PC-3 (cell line): ENCODE measurements around the gene AGPS. TPM values are rescaled to one million over a fixed set of nuclear protein-coding genes. Genes with fewer than 3 reads are reported as not detected.

Experiments
- ATAC-seq: fragments of 200-7000 bp; cut with Tn5 transposase; 2 replicates; pipeline ENCODE4 v1.9.1; 2020; ENCODE audit warnings: mild to moderate bottlenecking, moderate library complexity
- BruUV-seq: library from RNA; stranded (reverse); fragments of 400-500 nt; replicated peaks from 2 replicates; lab custom pipeline; 2021; lab: Mats Ljungman, UMichigan
- CTCF ChIA-PET: fragments of 300-600 bp; sonication (Branson Sonifier 250); formaldehyde crosslinking; loops from one replicate; lab custom pipeline; 2022; ENCODE audit warnings: antibody characterized with exemption; lab: Charles Lee
- POLR2A ChIA-PET: fragments of 300-600 bp; sonication (Branson Sonifier 250); formaldehyde crosslinking; loops from one replicate; lab custom pipeline; 2022; ENCODE audit warnings: antibody characterized with exemption; ENCODE audit not compliant: unreplicated experiment; lab: Charles Lee
- DNase-seq: peaks from one replicate; pipeline ENCODE4 v3.0.0-alpha.2; 2015
- H2AFZ ChIP-seq: fragments of 300-600 bp; sonication (generic); 2 replicates; pipeline ENCODE4 v1.6.0; 2016; ENCODE audit warnings: antibody characterized with exemption, low read length
- H3F3A ChIP-seq: fragments of 300-600 bp; sonication (generic); one replicate; pipeline ENCODE4 v1.6.0; 2017; ENCODE audit warnings: antibody characterized with exemption, low read length, control low read depth, mild to moderate bottlenecking; ENCODE audit not compliant: unreplicated experiment
- H3K27ac ChIP-seq: fragments of 300-600 bp; sonication (generic); 2 replicates; pipeline ENCODE4 v1.5.1; 2016; ENCODE audit warnings: mild to moderate bottlenecking, low read length
- H3K27me3 ChIP-seq: fragments of 300-600 bp; sonication (generic); 2 replicates; pipeline ENCODE4 v1.6.1; 2016; ENCODE audit warnings: low read length, mixed read lengths
- H3K36me3 ChIP-seq: fragments of 300-600 bp; sonication (generic); 2 replicates; pipeline ENCODE4 v1.6.1; 2016; ENCODE audit warnings: low read depth, mixed run types, low read length, mixed read lengths
- H3K4me1 ChIP-seq: fragments of 300-600 bp; sonication (generic); 2 replicates; pipeline ENCODE4 v1.5.1; 2016; ENCODE audit warnings: low read length; ENCODE audit not compliant: insufficient read depth
- H3K4me2 ChIP-seq: fragments of 300-600 bp; sonication (generic); 2 replicates; pipeline ENCODE4 v1.6.0; 2016; ENCODE audit warnings: low read length
- H3K4me3 ChIP-seq: fragments of 300-600 bp; sonication (generic); 2 replicates; pipeline ENCODE4 v1.5.1; 2016; ENCODE audit warnings: mild to moderate bottlenecking, low read length, mixed read lengths
- H3K79me2 ChIP-seq: fragments of 300-600 bp; sonication (generic); 2 replicates; pipeline ENCODE4 v1.6.1; 2017; ENCODE audit warnings: low read length, mixed read lengths
- H3K9ac ChIP-seq: fragments of 300-600 bp; sonication (generic); 2 replicates; pipeline ENCODE4 v1.6.0; 2016; ENCODE audit warnings: mild to moderate bottlenecking, low read length
- H3K9me2 ChIP-seq: fragments of 300-600 bp; sonication (generic); replicated peaks from 2 replicates; pipeline ENCODE4 v1.6.1; 2016; ENCODE audit warnings: mixed run types, low read length, mixed read lengths
- H3K9me3 ChIP-seq: fragments of 300-600 bp; sonication (generic); 2 replicates; pipeline ENCODE4 v1.6.1; 2016; ENCODE audit warnings: low read length, mixed read lengths
- H4K20me1 ChIP-seq: fragments of 300-600 bp; sonication (generic); 2 replicates; pipeline ENCODE4 v1.6.1; 2016; ENCODE audit warnings: low read length, mixed read lengths
- CTCF ChIP-seq: fragments of 300-600 bp; sonication (generic); conservative IDR thresholded peaks from 2 replicates; pipeline ENCODE4 v1.5.1; 2017; ENCODE audit warnings: antibody characterized with exemption, low read depth, mild to moderate bottlenecking, low read length
- EZH2 ChIP-seq: fragments of 300-600 bp; sonication (generic); IDR thresholded peaks from one replicate; pipeline ENCODE4 v1.6.1; 2017; ENCODE audit warnings: antibody characterized with exemption, mild to moderate bottlenecking, low read length; ENCODE audit not compliant: unreplicated experiment
- EZH2phosphoT487 ChIP-seq: fragments of 300-600 bp; sonication (generic); IDR thresholded peaks from 2 replicates; pipeline ENCODE4 v1.6.1; 2018; ENCODE audit warnings: mild to moderate bottlenecking, antibody characterized with exemption, low read length, borderline replicate concordance
- intact Hi-C: fragments of 100-400 bp; cut with micrococcal nuclease; formaldehyde crosslinking; loops from 2 replicates; pipeline ENCODE4 v1.9.0; 2023
- total RNA-seq: library from RNA; depleted of rRNA; stranded (reverse); fragments of >200 nt; gene quantifications from 2 replicates; pipeline ENCODE4 v1.2.3, GENCODE V29; 2014

The AGPS gene
- total RNA-seq, 1 experiment from 2014 or later = 147 TPM

GRCh38 chr2:177557794-177558193 is 165.2 kb downstream of the AGPS start:
- H3K36me3 ChIP-seq = no peaks in the 10 kb centered on the region
- H3K79me2 ChIP-seq = no peaks in the 10 kb centered on the region
- CTCF ChIA-PET = no interaction called here
- intact Hi-C loops = no loop called here
- no peak for TF ChIP-seq CTCF
- TF ChIP-seq EZH2 = no peak
- no peaks in the 10 kb centered on the region for H4K20me1 ChIP-seq
- POLR2A ChIA-PET = no interaction called here
- no peaks in the 10 kb centered on the region for H3K9me3 ChIP-seq
- no peak overlapping the region for H3K4me3 ChIP-seq
- no peak overlapping the region for H3K27ac ChIP-seq
- ATAC-seq = no peak
- BruUV-seq = no TSS peak
- H3K4me1 ChIP-seq = no peaks in the 10 kb centered on the region; the same call in 1 of the 2 replicates
- no peaks in the 10 kb centered on the region for H3K9me2 ChIP-seq
- no peak overlapping the region for H3K9ac ChIP-seq
- H3K27me3 ChIP-seq = no peaks in the 10 kb centered on the region
- no peaks in the 10 kb centered on the region for H3F3A ChIP-seq
- H2AFZ ChIP-seq = no peak overlapping the region
- no peak for DNase-seq
- H3K4me2 ChIP-seq = no peak overlapping the region

- H3K79me2 ChIP-seq = no peaks in the 10 kb centered on the region
- H2AFZ ChIP-seq = no peak overlapping the region
- TF ChIP-seq EZH2 (no peak), EZH2phosphoT487 (no peak), CTCF (no peak)
- H3K27me3 ChIP-seq = no peaks in the 10 kb centered on the region
- no peaks in the 10 kb centered on the region for H4K20me1 ChIP-seq
- no peaks in the 10 kb centered on the region for H3K9me3 ChIP-seq
- no peak overlapping the region for H3K4me3 ChIP-seq
- no peak for ATAC-seq
- H3K4me1 ChIP-seq = no peaks in the 10 kb centered on the region
- ChIA-PET CTCF (no interaction called here), POLR2A (no interaction called here)
- H3F3A ChIP-seq = no peaks in the 10 kb centered on the region
- no TSS peak for BruUV-seq
- no peak for DNase-seq
- intact Hi-C loops = no loop called here
- H3K9ac ChIP-seq = no peak overlapping the region
- no peak overlapping the region for H3K27ac ChIP-seq
- no peak overlapping the region for H3K4me2 ChIP-seq
- H3K9me2 ChIP-seq = no peaks in the 10 kb centered on the region
- H3K36me3 ChIP-seq = no peaks in the 10 kb centered on the region
These were observed 167.1 kb downstream of the AGPS start for GRCh38 chr2:177559638-177560037.

GRCh38 chr2:177568390-177568789 is 175.8 kb downstream of the AGPS start:
- no TSS peak for BruUV-seq
- Histone ChIP-seq H3K79me2 (no peaks in the 10 kb centered on the region), H3K9me2 (no peaks in the 10 kb centered on the region), H3K4me2 (no peak overlapping the region), H3K27me3 (no peaks in the 10 kb centered on the region), H3K4me3 (no peak overlapping the region), H3K9me3 (no peaks in the 10 kb centered on the region), H3K4me1 (peaks cover 6% of the 10 kb centered on the region), H3K36me3 (no peaks in the 10 kb centered on the region), H3K27ac (no peak overlapping the region), H4K20me1 (no peaks in the 10 kb centered on the region), H2AFZ (no peak overlapping the region), H3F3A (no peaks in the 10 kb centered on the region), H3K9ac (no peak overlapping the region)
- intact Hi-C loops = no loop called here
- ATAC-seq = no peak
- TF ChIP-seq CTCF (no peak), EZH2 (no peak), EZH2phosphoT487 (no peak)
- ChIA-PET POLR2A (no interaction called here), CTCF (no interaction called here)
- DNase-seq = no peak
